Stimulated activated CD4-positive, alpha-beta T cell treated with anti-CD3 and anti-CD28 coated beads, Interleukin-4, amount 100 ng/mL, for 24 hours (primary cell): ENCODE results near the gene TC2N.
A peak's percentile ranks its signal among the peaks of the same experiment; 100 is the strongest.
"Not testable (repeated sequence)": the region's sequence is repeated elsewhere in the genome, so short reads cannot be mapped to it uniquely, and the experiment has no call there.

Source experiments
- DNase-seq: peaks from one replicate; pipeline ENCODE4 v3.0.0-alpha.2; 2020

The TC2N gene

GRCh38 chr14:91888641-91889476 lies 21.5 kb upstream of the TC2N start:
- no peak for DNase-seq

GRCh38 chr14:91886961-91887360 lies 19.6 kb upstream of the TC2N start:
- no peak for DNase-seq

- DNase-seq, result no peak
Observed at GRCh38 chr14:91885839-91886238, 18.5 kb upstream of the TC2N start.

- DNase-seq, result no peak
Observed at GRCh38 chr14:91885113-91885712, 17.9 kb upstream of the TC2N start.

- no peak for DNase-seq
Observed at GRCh38 chr14:91884664-91885063, 17.3 kb upstream of the TC2N start.

GRCh38 chr14:91883753-91884152 lies 16.4 kb upstream of the TC2N start:
- no peak for DNase-seq

GRCh38 chr14:91882776-91883175 lies 15.4 kb upstream of the TC2N start:
- DNase-seq, result no peak

- DNase-seq, result no peak
Observed at GRCh38 chr14:91882369-91882768, 15.0 kb upstream of the TC2N start.

GRCh38 chr14:91879196-91879595 lies 11.9 kb upstream of the TC2N start:
- DNase-seq, result no peak

- no peak for DNase-seq
Observed at GRCh38 chr14:91878274-91878673, 10.9 kb upstream of the TC2N start.

- no peak for DNase-seq
Observed at GRCh38 chr14:91877376-91877915, 10.1 kb upstream of the TC2N start.

GRCh38 chr14:91876492-91876891 lies 9.2 kb upstream of the TC2N start:
- no peak for DNase-seq

- no peak for DNase-seq
Observed at GRCh38 chr14:91875525-91876286, 8.4 kb upstream of the TC2N start.

GRCh38 chr14:91873471-91874415 lies 6.4 kb upstream of the TC2N start:
- DNase-seq, result peak; percentile 71

- DNase-seq, result no peak
Observed at GRCh38 chr14:91872517-91873470, 5.5 kb upstream of the TC2N start.

GRCh38 chr14:91872011-91872501 lies 4.7 kb upstream of the TC2N start:
- DNase-seq, result peak; percentile 43

- not testable (repeated sequence) for DNase-seq
Observed at GRCh38 chr14:91871401-91871800, 4.1 kb upstream of the TC2N start.

GRCh38 chr14:91870890-91871289 lies 3.6 kb upstream of the TC2N start:
- DNase-seq, result no peak

- peak; percentile 58 for DNase-seq
Observed at GRCh38 chr14:91870001-91870400, 2.7 kb upstream of the TC2N start.

GRCh38 chr14:91869556-91869955 lies 2.2 kb upstream of the TC2N start:
- DNase-seq, result no peak
